Coronary artery (tissue), 2 donors: Measurements from ENCODE around the gene PATJ.
"Not testable (repeated sequence)": the region's sequence is repeated elsewhere in the genome, so short reads cannot be mapped to it uniquely, and the experiment has no call there.

Experiments
- DNase-seq: peaks from one replicate; pipeline ENCODE4 v3.0.0-alpha.2; 2017; ENCODE audit warnings: low spot score
- H3K27ac ChIP-seq, 2 donors: fragments of 200-600 bp; sonication (generic); one replicate each; pipeline ENCODE4 v1.5.1; 2016 to 2019
- H3K4me3 ChIP-seq: fragments of 200-600 bp; sonication (generic); 2 replicates; pipeline ENCODE4 v1.5.1; 2016; ENCODE audit warnings: mild to moderate bottlenecking, moderate library complexity
- TF ChIP-seq, protein P1 (sequence below): fragments of 200-600 bp; sonication (generic); IDR thresholded peaks from one replicate; pipeline ENCODE4 v1.5.1; 2019; ENCODE audit warnings: antibody characterized with exemption

Gene PATJ, protein sequence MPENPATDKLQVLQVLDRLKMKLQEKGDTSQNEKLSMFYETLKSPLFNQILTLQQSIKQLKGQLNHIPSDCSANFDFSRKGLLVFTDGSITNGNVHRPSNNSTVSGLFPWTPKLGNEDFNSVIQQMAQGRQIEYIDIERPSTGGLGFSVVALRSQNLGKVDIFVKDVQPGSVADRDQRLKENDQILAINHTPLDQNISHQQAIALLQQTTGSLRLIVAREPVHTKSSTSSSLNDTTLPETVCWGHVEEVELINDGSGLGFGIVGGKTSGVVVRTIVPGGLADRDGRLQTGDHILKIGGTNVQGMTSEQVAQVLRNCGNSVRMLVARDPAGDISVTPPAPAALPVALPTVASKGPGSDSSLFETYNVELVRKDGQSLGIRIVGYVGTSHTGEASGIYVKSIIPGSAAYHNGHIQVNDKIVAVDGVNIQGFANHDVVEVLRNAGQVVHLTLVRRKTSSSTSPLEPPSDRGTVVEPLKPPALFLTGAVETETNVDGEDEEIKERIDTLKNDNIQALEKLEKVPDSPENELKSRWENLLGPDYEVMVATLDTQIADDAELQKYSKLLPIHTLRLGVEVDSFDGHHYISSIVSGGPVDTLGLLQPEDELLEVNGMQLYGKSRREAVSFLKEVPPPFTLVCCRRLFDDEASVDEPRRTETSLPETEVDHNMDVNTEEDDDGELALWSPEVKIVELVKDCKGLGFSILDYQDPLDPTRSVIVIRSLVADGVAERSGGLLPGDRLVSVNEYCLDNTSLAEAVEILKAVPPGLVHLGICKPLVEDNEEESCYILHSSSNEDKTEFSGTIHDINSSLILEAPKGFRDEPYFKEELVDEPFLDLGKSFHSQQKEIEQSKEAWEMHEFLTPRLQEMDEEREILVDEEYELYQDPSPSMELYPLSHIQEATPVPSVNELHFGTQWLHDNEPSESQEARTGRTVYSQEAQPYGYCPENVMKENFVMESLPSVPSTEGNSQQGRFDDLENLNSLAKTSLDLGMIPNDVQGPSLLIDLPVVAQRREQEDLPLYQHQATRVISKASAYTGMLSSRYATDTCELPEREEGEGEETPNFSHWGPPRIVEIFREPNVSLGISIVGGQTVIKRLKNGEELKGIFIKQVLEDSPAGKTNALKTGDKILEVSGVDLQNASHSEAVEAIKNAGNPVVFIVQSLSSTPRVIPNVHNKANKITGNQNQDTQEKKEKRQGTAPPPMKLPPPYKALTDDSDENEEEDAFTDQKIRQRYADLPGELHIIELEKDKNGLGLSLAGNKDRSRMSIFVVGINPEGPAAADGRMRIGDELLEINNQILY (N-terminal part only)

DNA sequence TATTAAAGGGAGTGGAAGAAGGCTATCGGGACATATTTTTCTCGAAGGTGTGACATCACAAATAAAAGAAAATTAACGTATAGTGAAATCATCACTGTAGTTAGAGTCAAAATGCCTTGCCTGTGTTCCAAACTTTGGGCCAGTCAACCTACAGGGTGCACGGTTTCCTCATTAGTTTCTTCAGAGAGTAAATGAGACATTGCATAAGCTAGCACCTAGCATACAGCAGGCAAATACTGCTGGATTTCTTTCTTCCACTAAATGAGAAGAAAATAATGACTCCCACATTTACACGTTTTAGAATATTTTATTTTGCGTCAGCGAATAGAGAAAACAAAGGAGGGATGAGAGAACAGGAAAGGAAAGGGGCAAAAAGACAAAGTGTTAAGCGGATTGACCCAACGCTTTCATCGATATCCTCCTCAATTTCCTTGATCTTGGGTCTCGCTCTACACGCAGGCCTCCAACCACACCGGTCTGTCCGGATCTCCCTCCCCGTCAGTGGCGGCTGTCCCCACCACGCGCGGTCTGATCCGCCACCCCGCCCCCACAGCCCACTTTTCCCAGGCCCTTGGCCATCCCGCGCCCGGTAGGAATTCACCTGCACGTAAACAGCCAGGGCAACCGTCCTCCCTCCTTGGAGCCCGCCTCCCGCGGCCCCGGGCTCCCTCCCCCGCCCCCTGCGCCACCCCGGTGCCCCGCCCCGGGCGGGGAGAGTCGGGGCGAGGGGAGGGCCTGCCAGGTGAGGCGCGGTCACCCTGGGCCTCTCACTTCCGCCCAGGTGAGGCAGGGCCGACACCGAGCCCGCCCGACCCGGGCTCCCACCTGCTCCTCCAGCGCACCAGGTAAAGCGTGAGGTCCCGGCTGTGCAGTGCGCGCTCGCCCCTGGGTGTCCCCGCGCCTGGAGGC, at the start of gene PATJ:
PATJ (plus strand) TSS at position 770 of the 909 bp plus-strand sequence. CDS start 20,413 bp downstream, outside the sequence.
- no peak for DNase-seq
- Histone ChIP-seq H3K27ac (peak within 1 kb of the TSS; percentile 80 to 98), H3K4me3 (peak within 1 kb of the TSS; percentile 96)
- TF ChIP-seq, protein P1, sequence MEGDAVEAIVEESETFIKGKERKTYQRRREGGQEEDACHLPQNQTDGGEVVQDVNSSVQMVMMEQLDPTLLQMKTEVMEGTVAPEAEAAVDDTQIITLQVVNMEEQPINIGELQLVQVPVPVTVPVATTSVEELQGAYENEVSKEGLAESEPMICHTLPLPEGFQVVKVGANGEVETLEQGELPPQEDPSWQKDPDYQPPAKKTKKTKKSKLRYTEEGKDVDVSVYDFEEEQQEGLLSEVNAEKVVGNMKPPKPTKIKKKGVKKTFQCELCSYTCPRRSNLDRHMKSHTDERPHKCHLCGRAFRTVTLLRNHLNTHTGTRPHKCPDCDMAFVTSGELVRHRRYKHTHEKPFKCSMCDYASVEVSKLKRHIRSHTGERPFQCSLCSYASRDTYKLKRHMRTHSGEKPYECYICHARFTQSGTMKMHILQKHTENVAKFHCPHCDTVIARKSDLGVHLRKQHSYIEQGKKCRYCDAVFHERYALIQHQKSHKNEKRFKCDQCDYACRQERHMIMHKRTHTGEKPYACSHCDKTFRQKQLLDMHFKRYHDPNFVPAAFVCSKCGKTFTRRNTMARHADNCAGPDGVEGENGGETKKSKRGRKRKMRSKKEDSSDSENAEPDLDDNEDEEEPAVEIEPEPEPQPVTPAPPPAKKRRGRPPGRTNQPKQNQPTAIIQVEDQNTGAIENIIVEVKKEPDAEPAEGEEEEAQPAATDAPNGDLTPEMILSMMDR: no peak

DNA sequence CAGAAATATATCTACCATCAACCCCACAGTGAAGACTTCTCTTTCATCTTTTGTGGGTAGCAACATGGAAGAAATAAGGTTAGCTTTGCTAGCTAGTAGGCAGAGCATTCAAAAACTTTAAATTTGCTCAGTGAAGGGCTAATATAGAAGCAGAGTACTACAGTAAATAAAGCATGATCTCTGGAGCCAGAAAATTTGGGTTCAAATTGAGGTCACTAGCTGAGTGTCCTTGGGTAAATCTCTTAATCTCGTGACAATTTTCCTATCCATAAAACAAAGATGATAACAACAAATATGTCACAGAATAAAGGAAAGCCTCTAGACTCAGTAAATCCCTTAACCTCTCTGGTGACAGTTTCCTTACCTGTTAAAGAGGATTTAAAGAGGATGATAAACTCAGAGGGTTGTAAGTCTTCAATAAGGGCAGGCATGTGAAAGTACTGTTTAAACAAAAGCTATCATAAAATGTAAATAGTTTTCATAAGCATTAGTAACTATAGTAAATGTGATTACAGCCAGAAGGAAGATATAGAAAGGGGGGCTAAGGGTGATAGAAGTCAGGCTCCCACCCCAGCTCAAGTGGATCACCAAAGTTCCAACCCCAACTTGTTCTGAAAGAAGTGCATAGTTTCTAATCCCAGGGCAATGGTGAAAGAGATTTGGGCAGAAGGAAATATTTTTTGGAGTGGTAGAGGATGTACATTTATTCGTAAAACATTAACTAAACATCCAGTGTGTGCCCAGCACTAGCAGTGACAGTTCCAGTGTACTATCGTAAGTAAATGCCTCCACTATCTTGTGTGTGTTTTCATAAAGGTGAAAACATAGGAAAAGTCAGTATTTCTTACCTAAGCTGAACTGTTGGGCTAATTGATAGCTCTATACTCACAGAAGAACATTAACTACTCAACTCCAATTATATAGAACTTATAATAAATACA, 42.1 kb upstream of the PATJ start:
- Histone ChIP-seq H3K4me3 (no peak overlapping the region), H3K27ac (no peak overlapping the region)
- TF ChIP-seq, protein P1: no peak
- no peak for DNase-seq

DNA sequence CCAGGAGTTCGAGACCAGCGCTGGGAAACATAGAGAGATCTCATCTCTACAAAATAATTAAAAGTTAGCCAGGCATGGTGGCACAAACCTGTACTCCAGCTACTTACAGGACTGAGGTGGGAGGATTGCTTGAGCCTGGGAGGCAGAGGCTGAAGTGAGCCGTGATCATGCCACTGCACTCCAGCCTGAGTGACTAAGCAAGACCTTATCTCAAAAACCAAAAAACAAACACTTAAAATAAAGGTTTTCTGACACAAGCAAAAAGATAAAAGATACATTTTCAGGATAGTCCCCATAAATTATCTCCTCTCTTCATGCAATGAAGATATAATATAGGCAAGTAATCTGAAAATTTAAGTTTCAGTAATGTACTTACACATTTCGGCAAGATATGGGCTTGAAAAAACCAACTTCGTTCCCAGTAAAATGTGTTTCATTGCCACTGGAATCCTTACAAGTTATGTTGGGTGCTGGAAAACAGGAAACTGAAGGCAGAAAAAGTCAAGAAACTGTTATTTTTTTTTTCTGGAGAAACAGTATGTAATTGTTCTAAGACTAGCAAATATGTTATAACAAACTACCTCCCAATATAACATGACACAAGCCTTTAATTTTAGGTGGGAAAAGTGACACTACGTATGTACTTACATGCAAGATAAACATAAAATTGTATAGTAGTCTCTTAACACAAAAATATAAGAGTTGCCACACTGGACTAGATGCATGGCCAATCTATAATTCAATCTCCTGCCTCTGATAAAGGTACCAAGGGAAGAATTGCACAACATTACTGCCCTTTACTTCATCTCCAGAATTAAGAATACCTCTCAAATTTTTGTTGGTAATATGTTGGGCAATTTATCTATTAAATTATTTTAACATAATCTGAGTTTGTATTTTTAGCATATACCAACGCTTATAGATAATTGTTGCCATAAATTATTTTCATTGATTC, 33.0 kb upstream of the PATJ start:
- TF ChIP-seq, protein P1: no peak
- no peak for DNase-seq
- no peak overlapping the region for H3K4me3 ChIP-seq
- H3K27ac ChIP-seq: no peak overlapping the region

DNA sequence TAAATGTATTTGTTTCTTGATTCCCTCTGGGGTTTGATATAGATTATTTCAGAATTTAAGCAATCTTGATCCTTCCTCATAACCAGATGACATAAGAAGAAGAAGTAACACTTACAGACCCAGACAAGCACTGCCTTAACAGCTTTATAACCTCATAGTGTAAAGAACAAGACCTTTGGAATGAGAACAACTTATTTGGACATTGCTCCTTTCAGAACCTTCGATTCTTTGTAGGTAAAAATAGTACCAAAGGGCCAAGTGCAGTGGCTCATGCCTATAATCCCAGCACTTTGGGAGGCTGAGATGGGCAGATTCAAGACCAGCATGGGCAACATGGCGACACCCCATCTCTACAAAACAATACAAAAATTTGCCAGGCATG, 32.4 kb upstream of the PATJ start:
- Histone ChIP-seq H3K27ac (no peak overlapping the region), H3K4me3 (no peak overlapping the region)
- no peak for DNase-seq
- TF ChIP-seq, protein P1: no peak

DNA sequence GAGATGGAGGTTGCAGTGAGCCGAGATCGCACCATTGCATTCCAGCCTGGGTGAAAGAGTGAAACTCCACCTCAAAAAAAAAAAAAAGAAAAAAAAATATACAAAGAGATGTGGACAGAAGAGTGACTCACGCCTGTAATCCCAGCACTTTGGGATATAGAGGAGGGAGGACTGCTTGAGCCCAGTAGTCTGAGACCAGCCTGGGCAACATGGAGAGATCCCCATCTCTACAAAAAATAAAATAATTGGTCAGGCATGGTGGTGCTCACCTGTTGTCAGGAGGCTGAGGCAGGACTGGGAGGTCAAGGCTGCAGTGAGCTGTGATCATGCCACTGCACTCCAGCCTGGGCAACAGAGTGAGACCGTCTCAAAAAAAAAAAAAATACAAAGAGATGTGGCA, 31.0 kb upstream of the PATJ start:
- H3K4me3 ChIP-seq, H3K27ac ChIP-seq, DNase-seq: not testable (repeated sequence)
